Esophagus mucosa (tissue), 1 donor: ENCODE results near the gene ILKAP. TPM values are rescaled to one million over a fixed set of nuclear protein-coding genes. Genes with fewer than 3 reads are reported as not detected.

Source experiments
- ATAC-seq: fragments of 200-7000 bp; cut with Tn5 transposase; one replicate; pipeline ENCODE4 v1.9.1; 2020
- total RNA-seq: library from RNA; stranded (reverse); gene quantifications from one replicate; pipeline ENCODE4 v1.2.4, GENCODE V29; 2023
- donor health status: DM: yes; HTN: yes; CAD: no.

The ILKAP gene
- total RNA-seq, 1 donor from 2014 or later: 29.5 TPM

DNA sequence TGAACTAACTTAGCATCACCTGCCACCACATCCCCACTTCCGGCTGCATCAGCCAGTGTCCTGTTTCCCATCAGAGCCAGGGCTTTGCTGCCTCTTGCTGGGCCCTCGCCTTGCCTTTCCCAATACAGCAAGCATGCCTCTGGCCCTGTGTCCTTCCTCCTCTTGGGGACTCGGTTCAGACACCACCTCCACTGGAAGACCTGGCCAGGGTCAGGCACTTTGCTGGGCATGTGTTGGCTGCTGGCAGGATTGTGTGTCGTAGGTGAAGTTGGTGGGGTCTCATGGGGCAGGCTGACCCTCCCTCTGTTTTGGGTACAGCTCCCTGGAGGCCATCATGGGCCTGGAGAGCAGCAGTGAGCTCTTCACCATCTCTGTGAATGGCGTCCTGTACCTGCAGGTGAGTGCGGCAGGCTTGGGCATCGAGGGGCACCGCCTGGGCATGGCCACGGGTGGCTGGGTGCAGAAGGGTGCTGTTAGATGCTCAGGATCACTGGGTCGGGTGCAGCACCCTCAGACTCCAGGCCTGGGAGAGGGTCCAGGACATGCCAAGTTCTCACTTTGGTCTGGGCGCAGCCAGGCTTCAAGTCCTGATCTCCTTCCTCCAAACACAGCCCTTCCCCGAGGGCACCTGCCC, 38.1 kb downstream of the ILKAP start:
- no peak for ATAC-seq

DNA sequence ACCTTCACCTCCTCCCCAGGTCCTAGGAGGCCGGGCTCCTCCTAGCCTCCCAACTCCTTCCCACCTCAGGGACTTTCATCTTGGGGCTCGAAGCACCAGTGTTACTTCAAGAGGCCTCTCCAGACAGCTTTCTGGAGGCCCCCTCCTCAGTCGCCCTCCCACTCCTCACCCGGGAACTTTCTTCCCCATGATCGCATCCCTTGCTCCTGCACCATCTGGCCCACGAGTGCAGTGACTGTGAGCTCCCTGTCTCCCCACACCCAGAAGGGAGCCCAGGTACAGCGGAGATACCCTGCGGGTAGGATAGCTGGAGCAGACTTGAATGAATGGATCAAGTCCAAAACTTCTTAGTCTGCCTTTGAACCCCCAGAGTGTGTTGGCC, 38.6 kb downstream of the ILKAP start:
- no peak for ATAC-seq

DNA sequence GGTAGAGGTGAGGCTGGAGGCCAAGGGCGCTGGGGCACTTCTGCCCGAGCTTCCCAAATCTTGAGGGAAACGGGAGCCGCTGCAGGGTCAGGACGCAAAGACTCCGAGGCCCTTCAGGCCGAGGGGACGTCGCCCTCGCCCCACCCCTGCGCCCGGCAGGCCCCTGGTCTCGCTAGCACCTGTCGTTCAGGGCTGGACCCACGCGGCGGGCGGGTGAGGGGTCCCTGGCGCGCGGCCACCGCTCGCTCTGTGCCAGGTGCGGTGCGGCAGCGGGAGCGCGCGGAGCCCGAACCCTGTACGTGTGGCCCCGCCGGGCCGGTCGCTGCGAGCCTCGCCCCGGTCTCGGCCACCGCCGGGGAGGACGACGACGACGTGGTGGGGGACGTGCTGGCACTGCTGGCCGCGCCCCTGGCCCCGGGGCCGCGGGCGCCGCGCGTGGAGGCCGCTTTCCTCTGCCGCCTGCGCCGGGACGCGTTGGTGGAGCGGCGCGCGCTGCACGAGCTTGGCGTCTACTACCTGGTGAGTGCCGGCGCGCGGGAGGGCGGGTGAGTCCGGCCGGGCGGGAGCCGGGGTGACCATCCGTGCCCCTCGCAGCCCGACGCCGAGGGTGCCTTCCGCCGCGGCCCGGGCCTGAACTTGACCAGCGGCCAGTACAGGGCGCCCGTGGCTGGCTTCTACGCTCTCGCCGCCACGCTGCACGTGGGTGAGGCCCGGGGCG, 39.9 kb downstream of the ILKAP start:
- ATAC-seq: no peak

DNA sequence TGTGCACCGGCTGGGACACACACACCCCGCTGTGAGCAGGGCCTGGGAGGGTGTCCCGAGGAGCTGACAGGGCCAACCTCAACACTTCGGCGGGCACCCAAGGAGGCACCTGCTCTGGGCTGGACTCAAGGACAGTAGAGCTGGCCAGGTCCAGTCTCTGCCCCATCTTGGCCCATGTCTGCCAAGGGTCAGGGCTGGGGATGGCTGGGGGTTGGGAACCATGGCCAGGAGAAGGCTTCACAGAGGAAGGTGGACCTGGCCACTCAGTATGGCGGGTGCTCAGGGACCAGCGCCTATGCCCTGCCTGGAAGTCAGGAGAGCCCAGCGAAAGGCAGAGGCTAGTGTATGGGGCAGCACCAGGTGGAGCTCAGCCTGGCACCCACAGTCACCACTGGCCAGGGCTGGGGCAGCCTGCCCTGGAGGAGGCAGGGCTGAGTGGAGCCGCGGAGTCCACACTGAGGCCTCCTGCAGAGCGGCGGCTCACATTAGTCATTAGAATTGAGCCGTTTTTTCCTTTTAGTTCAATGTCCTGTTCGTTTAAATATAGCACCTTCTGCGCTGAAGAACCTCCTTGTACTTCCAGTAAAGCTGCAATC, 40.6 kb downstream of the ILKAP start:
- no peak for ATAC-seq

DNA sequence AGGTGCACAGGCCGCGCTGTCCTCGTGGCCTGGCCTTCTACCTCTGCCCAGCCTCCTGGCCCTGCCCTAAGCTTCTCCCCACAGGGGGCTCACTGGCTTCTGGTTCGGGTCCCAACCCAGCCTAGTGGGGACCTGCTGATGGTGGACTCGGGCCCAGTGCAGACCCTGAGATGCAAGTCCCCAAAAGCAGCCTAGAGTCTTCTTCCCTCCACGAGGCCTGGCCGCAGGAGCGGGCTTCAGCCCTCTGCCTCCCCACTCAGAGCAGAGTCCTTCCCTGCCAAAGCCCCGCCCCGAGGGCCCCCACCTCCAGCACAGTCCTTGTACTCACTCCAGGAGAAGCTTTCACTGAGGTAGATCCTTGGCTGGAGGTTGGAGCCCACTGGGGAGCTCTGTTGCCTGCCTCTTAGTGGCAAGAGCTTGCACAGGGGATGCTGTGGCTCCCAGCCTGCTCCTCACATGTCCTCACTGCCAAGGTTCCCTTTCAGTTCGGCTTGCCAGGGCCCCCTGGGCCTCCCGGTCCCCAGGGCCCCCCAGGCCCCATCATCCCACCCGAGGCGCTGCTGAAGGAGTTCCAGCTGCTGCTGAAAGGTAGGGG, 41.1 kb downstream of the ILKAP start:
- no peak for ATAC-seq

DNA sequence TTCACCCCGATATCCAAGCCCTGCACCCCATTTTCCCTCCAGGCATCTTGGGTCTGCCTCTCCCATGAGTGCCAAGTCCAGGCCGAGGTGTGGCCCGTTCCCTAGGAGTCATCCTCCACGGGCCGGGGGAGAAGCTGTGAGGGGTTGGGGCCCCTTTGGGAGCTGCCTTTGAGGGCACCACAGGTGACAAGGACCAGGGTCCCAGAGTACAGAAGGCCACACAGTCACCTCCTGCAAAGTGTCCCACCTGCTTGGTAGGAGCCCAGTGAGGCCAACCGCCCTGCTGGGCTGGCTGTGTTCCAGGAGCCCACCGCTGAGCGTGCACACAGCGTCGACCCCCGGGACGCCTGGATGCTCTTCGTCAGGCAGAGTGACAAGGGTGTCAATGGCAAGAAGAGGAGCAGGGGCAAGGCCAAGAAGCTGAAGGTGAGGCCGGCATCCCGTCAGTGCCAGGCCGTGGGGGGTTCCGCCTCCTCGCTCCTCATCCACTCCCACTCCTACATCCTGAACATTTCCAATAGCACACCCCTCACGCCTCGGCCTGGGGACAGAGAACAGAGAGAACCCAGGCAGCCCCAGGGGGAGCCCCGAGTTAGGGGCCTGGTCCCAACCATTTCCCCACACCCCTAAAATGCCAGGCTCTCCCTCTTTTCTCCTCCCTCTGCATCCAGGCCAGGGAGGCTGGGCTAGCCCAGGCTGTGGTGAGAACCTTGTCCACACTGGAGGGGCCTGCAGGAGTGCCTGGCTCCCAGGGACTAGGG, 42.0 kb downstream of the ILKAP start:
- no peak for ATAC-seq

DNA sequence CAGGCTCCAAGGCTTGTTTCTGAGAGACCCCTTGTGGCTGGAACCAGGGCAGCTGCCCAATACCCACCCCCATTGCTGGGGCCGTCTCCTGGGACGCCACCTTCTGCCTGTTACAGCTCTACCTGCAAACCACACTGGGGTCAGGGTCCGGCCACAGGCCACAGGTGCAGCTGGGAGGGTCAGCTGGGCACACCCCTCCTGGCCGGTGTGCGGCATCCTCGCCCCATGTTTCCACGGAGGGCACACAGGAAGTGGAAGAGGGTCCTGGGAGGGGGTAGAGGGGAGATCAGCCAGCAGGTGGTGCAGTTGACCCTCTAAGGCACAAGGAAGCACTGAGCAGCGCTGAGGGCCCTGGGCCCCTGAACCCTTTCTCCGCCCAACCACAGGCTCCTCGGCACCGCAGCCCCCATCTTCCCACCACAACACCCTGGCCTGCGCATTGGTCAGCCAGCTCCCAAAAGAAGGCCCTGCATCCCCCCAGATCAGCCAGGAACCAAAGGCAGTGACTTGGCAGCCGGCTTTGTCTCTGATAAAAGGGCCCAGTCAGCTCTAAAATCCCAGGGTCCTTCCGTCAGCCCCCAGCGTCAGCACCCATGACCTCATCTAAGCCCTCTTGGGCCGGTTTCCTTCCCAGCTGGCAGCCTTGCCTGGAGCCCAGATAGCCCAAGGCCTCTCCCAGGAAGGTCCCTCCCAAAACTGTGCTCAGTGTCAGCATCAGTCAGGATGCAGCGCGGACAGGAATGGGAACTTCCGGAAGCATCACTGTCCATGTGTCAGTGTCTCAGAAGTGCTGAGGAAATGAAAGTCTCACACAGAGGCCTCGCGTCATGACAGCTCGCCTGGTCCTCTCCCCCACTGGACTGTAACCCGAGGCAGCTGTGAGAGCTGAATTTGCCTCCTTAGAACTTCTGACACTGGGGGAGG, 43.0 kb downstream of the ILKAP start:
- no peak for ATAC-seq

DNA sequence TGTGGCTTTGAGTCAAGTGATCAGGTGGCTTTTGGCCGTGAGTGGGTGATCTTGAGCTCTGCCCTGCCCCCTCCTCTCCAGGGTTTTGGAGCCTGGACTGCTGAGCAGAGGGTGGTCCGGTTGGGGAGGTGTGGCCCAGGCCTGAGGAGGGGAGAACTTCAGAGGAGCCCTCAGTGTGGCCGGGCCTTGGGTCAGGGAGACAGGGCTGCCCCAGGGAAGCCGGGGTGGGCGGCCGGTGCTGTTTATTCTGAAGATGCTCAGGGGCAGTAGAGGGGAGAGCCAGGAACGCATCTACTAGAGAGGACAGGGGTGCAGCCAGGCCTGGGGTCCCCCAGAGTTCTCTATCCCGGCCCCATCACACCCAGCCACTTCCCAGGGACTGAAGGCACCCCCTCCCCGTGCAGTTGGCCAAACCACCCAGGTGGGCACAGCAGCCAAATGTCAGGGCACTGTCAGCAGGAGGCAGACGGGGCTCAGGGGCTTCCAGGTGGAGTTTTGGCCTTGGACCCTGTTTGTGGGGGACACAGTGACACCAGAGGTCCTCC, 43.8 kb downstream of the ILKAP start:
- ATAC-seq: no peak

DNA sequence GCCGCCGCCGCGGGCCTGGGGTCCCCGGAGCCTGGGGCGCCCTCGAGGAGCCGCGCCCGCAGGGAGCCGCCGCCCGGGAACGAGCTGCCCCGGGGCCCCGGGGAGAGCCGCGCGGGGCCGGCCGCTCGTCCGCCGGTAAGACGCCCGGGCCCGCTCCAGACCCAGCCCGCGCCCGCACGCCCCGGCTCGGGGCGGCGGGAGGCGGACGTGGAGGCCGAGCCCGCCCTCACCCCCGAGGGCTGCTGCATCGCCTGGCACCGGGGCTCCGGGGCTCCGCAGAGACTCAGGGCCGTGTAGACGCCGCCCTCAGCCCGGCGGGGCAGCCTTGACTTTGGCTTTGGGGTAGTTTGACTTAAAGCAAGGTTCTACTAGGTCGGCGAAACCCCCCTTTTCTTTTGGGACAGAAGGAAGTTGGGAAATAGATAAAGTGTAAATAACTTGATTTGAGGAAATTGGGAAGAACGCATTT, 44.4 kb downstream of the ILKAP start:
- no peak for ATAC-seq

DNA sequence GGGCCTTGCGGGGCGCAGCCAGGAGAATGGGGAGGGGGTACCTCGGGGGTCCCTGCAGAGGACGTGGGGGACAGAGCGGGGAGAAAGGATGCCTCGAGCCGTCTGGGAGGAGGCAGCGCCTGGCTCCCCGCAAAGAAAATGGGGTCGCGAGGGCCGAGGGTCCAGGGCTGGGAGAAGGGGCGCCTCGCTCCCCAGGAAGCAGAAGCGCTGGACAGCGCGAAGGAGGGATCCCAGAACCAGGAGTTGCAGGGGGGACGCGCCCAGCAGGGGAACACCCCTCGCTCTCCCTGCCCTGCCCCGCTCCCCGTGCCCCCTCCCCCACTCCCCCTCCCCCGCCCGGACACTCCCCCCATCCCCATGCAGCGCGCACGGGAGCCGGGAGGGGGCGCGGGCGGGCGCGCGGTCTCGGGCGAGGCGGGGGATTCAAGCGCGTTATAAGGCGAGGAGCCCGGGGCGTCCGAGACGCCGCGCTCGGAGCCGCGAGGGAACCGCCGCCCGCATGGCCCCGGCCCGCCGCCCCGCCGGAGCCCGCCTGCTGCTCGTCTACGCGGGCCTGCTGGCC, 44.9 kb downstream of the ILKAP start, which contains the start of gene ERFE:
Gene ERFE (plus strand): TSS at position 462 of the 562 bp plus-strand sequence. CDS start 38 bp downstream, at position 500.
- ATAC-seq: peak; percentile 31

DNA sequence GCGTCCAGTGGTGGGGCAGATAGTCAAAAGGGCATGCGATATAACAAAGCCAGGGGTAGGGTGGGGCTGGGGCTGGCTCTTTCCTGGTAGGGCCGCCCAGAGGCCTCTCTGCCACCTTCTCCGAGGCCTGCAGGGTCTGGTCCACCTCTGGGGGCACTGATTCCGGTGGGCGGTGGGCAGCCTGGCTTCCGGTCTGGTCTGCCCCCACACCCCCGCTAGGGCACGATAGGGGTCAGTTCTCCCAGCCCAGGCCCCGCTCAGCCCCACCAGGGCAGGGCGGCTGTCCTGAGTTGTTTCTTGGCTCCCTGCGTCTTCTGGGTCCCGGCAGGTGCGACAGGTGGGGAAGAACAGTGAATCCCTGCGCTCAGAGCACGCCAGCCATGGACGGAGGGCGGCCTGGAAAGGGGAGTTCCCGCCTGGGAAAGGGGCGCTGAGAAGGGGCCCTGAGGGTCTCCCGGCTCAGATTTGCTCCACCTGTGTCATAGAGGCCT, 45.4 kb downstream of the ILKAP start:
- no peak for ATAC-seq

DNA sequence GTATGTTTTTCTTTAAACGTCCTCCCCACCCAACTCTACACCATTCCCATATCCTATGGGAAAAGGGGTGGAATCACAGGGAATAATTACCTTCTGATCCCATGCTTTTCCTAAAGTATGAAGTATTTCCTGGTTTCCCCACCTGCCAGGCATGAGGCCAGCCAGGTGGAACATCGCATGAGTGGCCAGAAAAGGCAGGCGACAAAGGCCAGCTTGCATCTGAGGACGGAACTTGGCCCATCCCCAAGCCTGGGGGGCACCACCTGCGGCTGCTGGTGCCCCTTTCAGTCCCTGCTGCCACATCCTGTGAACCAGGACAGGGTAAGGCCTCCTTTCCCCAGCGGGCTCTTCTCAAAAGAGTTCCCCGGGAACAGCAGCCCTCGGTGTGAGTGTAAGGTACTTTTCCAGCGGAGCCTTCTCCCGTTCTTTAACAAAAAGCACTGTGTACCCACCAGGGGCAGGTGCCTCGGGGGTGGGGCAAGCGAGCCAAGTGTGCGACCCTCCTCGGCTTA, 45.9 kb downstream of the ILKAP start:
- ATAC-seq: no peak

DNA sequence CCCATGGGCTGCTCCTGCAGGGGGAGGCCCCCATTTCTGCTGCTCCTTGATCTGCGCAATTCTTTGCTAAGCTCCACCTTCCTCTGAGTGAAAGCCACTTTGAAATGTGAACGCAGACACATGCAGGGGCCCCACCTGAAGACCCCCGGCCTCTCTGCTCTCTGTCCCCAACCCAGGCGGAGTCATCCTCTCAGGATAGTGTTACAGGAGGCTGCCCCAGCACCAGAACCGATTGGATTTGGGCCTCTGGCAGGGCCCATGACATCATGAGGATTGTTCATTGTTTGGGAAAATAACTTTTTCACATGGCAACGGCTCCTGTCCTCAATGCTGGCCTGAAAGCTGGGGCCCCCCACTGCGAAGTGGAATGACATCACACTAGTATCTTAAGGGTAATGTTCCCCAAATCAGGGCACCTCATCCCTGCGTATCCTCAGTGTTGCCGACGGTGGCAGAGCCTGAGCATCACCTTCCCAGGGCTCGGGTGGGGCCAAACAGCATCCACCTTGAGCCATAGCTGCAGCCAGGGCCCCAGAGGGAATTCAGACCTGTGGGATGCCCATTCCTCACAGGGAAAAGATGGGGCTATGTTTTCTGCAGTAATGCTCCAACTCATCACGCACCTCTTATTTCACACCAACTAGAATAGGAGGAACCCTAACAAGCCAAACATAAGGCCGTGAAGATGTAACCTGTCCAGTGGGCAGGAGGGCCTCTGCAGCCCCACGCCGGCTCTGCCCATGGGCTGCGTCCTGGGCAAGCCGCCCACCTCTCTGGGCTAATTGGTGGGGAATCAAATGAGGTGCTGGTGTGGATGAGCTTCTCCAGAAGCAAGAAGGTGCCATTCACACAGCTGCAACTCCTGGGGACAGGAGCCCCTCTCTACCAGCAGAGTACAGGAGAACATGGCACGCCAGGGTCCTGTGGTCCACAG, 47.5 kb downstream of the ILKAP start:
- no peak for ATAC-seq

DNA sequence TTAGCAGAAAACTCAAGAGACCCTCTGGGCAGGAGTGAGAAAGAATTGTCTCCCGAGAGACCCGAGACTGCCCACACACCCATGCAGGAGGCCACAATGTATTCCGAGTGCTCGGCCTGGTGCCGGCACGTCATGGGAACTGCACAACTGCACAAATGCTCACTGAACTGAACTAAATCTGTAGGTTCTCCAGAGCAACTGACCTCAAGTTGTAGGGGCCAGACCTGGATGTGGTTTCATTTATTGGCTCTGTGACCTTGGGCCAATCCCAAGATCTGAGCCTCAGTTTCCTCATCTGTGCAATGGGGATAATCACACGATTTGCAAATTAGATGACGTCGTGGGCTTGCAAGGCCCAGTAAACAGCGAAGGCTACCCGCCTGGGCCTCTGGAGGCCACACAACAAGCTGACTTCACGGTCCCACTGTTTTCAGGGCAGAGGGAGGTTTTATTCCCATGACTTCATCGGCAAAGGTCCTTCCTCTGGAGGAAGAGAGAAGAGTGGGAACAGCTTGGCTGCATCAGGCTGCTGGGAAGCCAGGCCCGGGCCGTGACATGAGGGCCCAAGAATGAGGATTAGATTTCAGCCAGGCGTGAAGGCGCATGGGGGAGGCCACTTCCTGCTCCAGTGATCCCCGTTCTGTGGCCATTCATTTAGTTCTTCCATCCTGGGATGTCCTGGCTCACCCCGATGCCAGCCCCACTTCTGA, 48.3 kb downstream of the ILKAP start:
- ATAC-seq: no peak

DNA sequence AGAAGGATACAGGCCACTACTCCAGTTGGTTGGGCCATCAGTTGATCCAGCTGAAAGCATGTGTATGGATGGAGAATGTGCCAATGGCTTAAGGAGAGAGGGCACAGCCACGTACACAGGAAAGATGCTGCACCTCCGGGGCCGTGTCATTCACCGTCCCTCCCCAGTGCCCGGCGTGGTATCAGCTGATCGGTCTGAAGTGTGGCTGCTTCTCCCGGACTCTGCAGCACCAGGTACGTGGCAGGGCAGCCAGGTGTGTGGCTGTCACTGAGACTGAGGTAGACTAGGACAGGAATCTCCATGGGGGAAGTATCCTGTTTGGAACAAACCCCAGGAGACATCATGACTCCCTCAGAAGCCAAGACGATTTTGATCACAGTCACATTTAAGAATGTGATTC, 48.9 kb downstream of the ILKAP start:
- ATAC-seq: no peak

DNA sequence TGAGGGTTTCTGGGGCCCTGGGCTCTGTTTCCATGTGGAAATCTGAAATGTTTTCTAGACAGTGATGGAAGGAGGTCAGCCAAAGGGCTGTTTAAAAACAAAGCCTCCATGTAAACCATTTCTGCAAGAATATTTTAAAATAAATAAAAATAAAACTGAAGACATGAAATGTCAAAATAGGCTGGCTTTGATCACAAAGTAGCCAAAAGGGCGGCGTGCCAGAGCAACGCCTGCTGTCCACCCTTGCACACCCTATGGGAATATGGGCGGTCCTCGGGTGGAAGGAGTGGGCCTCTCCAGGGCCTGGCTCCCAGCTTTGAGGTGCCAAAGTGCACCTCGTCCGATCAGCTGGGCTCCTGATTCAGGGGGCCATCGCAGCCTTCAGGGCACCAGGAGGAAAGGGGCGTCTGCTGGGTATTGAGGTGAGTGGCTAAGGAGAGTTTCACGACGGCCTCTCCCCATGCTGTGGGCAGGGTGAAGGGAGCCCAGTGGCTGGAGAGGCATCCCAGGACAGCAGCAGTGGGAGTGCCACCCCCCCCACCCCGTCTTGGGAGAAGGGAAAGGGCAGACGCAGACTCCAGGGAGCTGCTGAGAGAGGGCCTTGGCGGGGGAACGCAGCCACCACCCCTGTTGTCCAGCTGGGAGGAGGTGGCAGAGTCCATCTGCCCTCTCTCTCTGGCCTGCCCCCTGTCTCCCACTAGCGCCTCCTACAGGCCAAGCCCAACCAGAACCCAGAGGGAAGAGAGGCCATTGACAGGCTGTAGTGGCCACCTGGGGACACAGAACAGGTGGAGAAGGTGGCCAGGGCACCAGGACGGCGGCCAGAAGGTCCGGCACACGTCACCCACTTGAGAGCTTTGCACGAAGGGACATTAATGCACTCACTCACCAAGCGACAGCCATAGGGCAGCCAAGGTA, 50.5 kb downstream of the ILKAP start:
- no peak for ATAC-seq

DNA sequence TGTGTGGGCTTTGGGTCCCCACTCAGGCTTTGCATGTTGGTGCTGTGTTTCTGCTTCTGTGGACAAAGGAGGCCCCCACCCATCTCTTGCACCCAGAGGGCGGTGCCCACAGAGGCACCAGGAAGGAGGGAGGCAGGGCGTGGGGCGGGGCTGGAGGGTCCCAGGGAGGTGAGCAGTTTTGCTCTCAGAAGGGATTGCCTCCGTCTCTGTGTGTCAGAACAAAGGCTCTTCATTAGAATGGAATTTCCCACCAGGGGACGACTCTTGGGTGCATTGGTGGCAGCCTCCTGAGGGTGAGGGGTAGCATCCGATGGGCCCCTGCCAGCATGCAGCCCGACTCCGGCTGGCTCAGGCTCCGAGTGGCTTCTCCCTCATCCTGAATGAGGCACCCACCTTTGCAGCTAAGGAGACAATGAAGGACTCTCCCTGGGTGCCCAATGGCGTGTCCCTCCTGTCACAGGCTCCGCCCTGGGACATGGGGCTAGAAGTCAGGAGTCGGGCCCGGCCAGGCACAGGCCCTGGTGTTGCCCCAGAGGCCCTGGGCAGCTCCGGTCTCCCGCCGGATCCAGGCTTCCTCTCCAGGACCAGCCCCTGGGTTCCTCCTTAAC, 51.8 kb downstream of the ILKAP start:
- no peak for ATAC-seq
